WTC11 (cell line): Measurements from ENCODE around the gene ENPP6. TPM values are rescaled to one million over a fixed set of nuclear protein-coding genes. Genes with fewer than 3 reads are reported as not detected.

Source experiments
- ATAC-seq: fragments of 200-7000 bp; cut with Tn5 transposase; 2 replicates; pipeline ENCODE4 v1.10.0; 2021; ENCODE audit warnings: mild to moderate bottlenecking, moderate library complexity
- CTCF ChIA-PET: fragments of 300-600 bp; sonication (Branson Sonifier 250); formaldehyde crosslinking; loops from one replicate; lab custom pipeline; 2021; ENCODE audit warnings: antibody characterized with exemption; lab: Charles Lee
- POLR2A ChIA-PET: fragments of 350-600 bp; sonication (Branson Sonifier 250); formaldehyde crosslinking; loops from one replicate; lab custom pipeline; 2021; ENCODE audit warnings: antibody characterized with exemption; lab: Charles Lee
- DNase-seq: peaks from one replicate; pipeline ENCODE4 v3.0.0; 2021; ENCODE audit warnings: low spot score
- H3K27ac Mint-ChIP-seq: 2 replicates; pipeline ENCODE4 v1.8.0; 2021; ENCODE audit warnings: mixed read lengths
- H3K27me3 Mint-ChIP-seq: 2 replicates; pipeline ENCODE4 v1.8.0; 2021; ENCODE audit warnings: low read depth, mild to moderate bottlenecking, moderate library complexity, mixed read lengths
- H3K36me3 Mint-ChIP-seq: 2 replicates; pipeline ENCODE4 v1.8.0; 2021; ENCODE audit warnings: mixed read lengths
- H3K4me1 Mint-ChIP-seq: 2 replicates; pipeline ENCODE4 v1.8.0; 2022; ENCODE audit warnings: mixed read lengths
- H3K4me3 Mint-ChIP-seq: 2 replicates; pipeline ENCODE4 v1.8.0; 2021; ENCODE audit warnings: mild to moderate bottlenecking, moderate library complexity, mixed read lengths
- H3K9me3 Mint-ChIP-seq: 2 replicates; pipeline ENCODE4 v1.8.0; 2021; ENCODE audit warnings: mixed read lengths
- CBFB ChIP-seq: sonication (generic); formaldehyde crosslinking; IDR thresholded peaks from 2 replicates; pipeline ENCODE4 v1.8.1; 2022; ENCODE audit warnings: mild to moderate bottlenecking, low read depth, missing genetic modification reagents
- CREM ChIP-seq: sonication (generic); formaldehyde crosslinking; IDR thresholded peaks from 2 replicates; pipeline ENCODE4 v1.8.1; 2022; ENCODE audit warnings: mild to moderate bottlenecking, missing genetic modification reagents, moderate library complexity
- E2F1 ChIP-seq: sonication (generic); formaldehyde crosslinking; IDR thresholded peaks from 2 replicates; pipeline ENCODE4 v1.8.0; 2022; ENCODE audit warnings: mild to moderate bottlenecking, missing genetic modification reagents
- E2F5 ChIP-seq: sonication (generic); formaldehyde crosslinking; IDR thresholded peaks from 2 replicates; pipeline ENCODE4 v1.8.1; 2022; ENCODE audit warnings: mild to moderate bottlenecking, moderate library complexity, missing genetic modification reagents
- FOXJ3 ChIP-seq: sonication (generic); formaldehyde crosslinking; IDR thresholded peaks from 2 replicates; pipeline ENCODE4 v1.9.0; 2021; ENCODE audit warnings: missing genetic modification reagents, mild to moderate bottlenecking, borderline replicate concordance
- KAT7 ChIP-seq: sonication (generic); formaldehyde crosslinking; IDR thresholded peaks from 2 replicates; pipeline ENCODE4 v1.8.1; 2023; ENCODE audit warnings: missing genetic modification reagents, mild to moderate bottlenecking, borderline replicate concordance
- PRDM15 ChIP-seq: sonication (generic); formaldehyde crosslinking; IDR thresholded peaks from 2 replicates; pipeline ENCODE4 v1.8.0; 2022; ENCODE audit warnings: missing genetic modification reagents
- SMAD3 ChIP-seq: sonication (generic); formaldehyde crosslinking; IDR thresholded peaks from 2 replicates; pipeline ENCODE4 v1.8.0; 2022; ENCODE audit warnings: missing genetic modification reagents, mild to moderate bottlenecking, borderline replicate concordance
- SOX15 ChIP-seq: fragments of 250-450 bp; sonication (Bioruptor Pico); IDR thresholded peaks from 2 replicates; pipeline ENCODE4 v1.9.0; 2021; ENCODE audit warnings: mild to moderate bottlenecking
- STAT6 ChIP-seq: sonication (generic); formaldehyde crosslinking; conservative IDR thresholded peaks from 2 replicates; pipeline ENCODE4 v1.8.1; 2023; ENCODE audit warnings: mild to moderate bottlenecking, low read depth, missing genetic modification reagents, moderate library complexity
- ZNF121 ChIP-seq: sonication (generic); formaldehyde crosslinking; IDR thresholded peaks from 2 replicates; pipeline ENCODE4 v1.8.0; 2023; ENCODE audit warnings: missing genetic modification reagents
- ZNF138 ChIP-seq: sonication (generic); formaldehyde crosslinking; conservative IDR thresholded peaks from 2 replicates; pipeline ENCODE4 v1.8.1; 2022; ENCODE audit warnings: mild to moderate bottlenecking, moderate library complexity, missing genetic modification reagents
- ZNF219 ChIP-seq: sonication (generic); formaldehyde crosslinking; IDR thresholded peaks from 2 replicates; pipeline ENCODE4 v1.8.0; 2023; ENCODE audit warnings: missing genetic modification reagents, mild to moderate bottlenecking, borderline replicate concordance
- ZNF532 ChIP-seq: fragments of 250-450 bp; sonication (Bioruptor Pico); IDR thresholded peaks from 2 replicates; pipeline ENCODE4 v1.9.0; 2021; ENCODE audit warnings: mild to moderate bottlenecking, borderline replicate concordance
- ZNF671 ChIP-seq: fragments of 250-450 bp; sonication (Bioruptor Pico); IDR thresholded peaks from 2 replicates; pipeline ENCODE4 v1.8.0; 2021; ENCODE audit warnings: mild to moderate bottlenecking
- ZSCAN18 ChIP-seq: fragments of 250-450 bp; sonication (Bioruptor Pico); IDR thresholded peaks from 2 replicates; pipeline ENCODE4 v2.1.2; 2022; ENCODE audit warnings: mild to moderate bottlenecking, moderate library complexity
- total RNA-seq: library from RNA; stranded (reverse); gene quantifications from 3 replicates; pipeline ENCODE4 v1.2.3, GENCODE V29; 2021

ENPP6 gene
- total RNA-seq, 1 experiment from 2014 or later = 0.09 TPM

- TF ChIP-seq ZNF532 (CRISPR knock-in tag) = no peak
- TF ChIP-seq KAT7 (CRISPR knock-in tag) = no peak
- no peak for TF ChIP-seq ZSCAN18 (CRISPR knock-in tag)
- TF ChIP-seq FOXJ3 (CRISPR knock-in tag) = no peak
- TF ChIP-seq ZNF219 = no peak
- TF ChIP-seq STAT6 (CRISPR knock-in tag) = no peak
- no peak for TF ChIP-seq E2F1 (CRISPR knock-in tag)
- no peak for TF ChIP-seq CBFB (CRISPR knock-in tag)
- TF ChIP-seq ZNF671 (CRISPR knock-in tag) = no peak
- TF ChIP-seq, all 79 proteins: peak for 0
These were observed 16.5 kb upstream of the ENPP6 start (continued) for GRCh38 chr4:184234155-184234554.

- TF ChIP-seq E2F5 (CRISPR knock-in tag) = no peak
- no peak for TF ChIP-seq SMAD3 (CRISPR knock-in tag)
- TF ChIP-seq E2F1 (CRISPR knock-in tag) = no peak
- no peak for TF ChIP-seq CREM (CRISPR knock-in tag)
- no peak for TF ChIP-seq ZNF121 (CRISPR knock-in tag)
- no peak for TF ChIP-seq ZNF138 (CRISPR knock-in tag)
- no peak for TF ChIP-seq SOX15 (CRISPR knock-in tag)
- no peak for TF ChIP-seq PRDM15
- Mint-ChIP-seq H3K36me3 (no peaks in the 10 kb centered on the region), H3K4me1 (no peaks in the 10 kb centered on the region), H3K4me3 (no peak overlapping the region), H3K9me3 (no peaks in the 10 kb centered on the region), H3K27me3 (no peaks in the 10 kb centered on the region), H3K27ac (no peak overlapping the region)
- CTCF ChIA-PET = no interaction called here
- POLR2A ChIA-PET = no interaction called here
- ATAC-seq (no peak), DNase-seq (no peak)
These were observed 15.3 kb upstream of the ENPP6 start for GRCh38 chr4:184232975-184233374.
